Choroid plexus epithelial cell (primary cell): Measurements from ENCODE around the gene EEA1.
"Not testable (repeated sequence)": the region's sequence is repeated elsewhere in the genome, so short reads cannot be mapped to it uniquely, and the experiment has no call there.

Experiments
- DNase-seq: peaks from one replicate; pipeline ENCODE4 v3.0.0-alpha.2; 2010; ENCODE audit warnings: low read depth
- H3K4me3 ChIP-seq: 2 replicates; pipeline ENCODE4 v1.5.1; 2011; ENCODE audit warnings: low read depth, mild to moderate bottlenecking, control low read depth, low read length, moderate library complexity
- CTCF ChIP-seq: conservative IDR thresholded peaks from 2 replicates; pipeline ENCODE4 v1.5.1; 2011; ENCODE audit warnings: low read depth, mild to moderate bottlenecking, control low read depth, inconsistent platforms, low read length, moderate library complexity

EEA1 gene

GRCh38 chr12:92757597-92758121, 171.4 kb downstream of the EEA1 start:
- DNase-seq = no peak
- TF ChIP-seq CTCF = no peak
- H3K4me3 ChIP-seq = no peak overlapping the region

- no peak overlapping the region for H3K4me3 ChIP-seq
- no peak for DNase-seq
- no peak for TF ChIP-seq CTCF
These were observed 172.0 kb downstream of the EEA1 start for GRCh38 chr12:92756898-92757596.

- H3K4me3 ChIP-seq = no peak overlapping the region
- DNase-seq = no peak
- TF ChIP-seq CTCF = no peak
These were observed 174.9 kb downstream of the EEA1 start for GRCh38 chr12:92753976-92754885.

GRCh38 chr12:92749691-92750090, 179.4 kb downstream of the EEA1 start:
- DNase-seq, H3K4me3 ChIP-seq: not testable (repeated sequence)

GRCh38 chr12:92747151-92747550, 181.9 kb downstream of the EEA1 start:
- no peak for TF ChIP-seq CTCF
- no peak for DNase-seq

GRCh38 chr12:92745856-92746550, 183.1 kb downstream of the EEA1 start:
- TF ChIP-seq CTCF = no peak
- peak; percentile 77 for DNase-seq
- no peak overlapping the region for H3K4me3 ChIP-seq

More at GRCh38 chr12:92747151-92747550, 181.9 kb downstream of the EEA1 start:
- no peak overlapping the region for H3K4me3 ChIP-seq

- DNase-seq = no peak
- no peak for TF ChIP-seq CTCF
- no peak overlapping the region for H3K4me3 ChIP-seq
These were observed 186.1 kb downstream of the EEA1 start for GRCh38 chr12:92743026-92743425.
